Glomerular visceral epithelial cell (primary cell): ENCODE data around the gene XAF1.
"Not testable (repeated sequence)": the region's sequence is repeated elsewhere in the genome, so short reads cannot be mapped to it uniquely, and the experiment has no call there.

Source experiments
- DNase-seq: peaks from one replicate; pipeline ENCODE4 v3.0.0-alpha.2; 2016; ENCODE audit errors: extremely low spot score

The XAF1 gene

DNA sequence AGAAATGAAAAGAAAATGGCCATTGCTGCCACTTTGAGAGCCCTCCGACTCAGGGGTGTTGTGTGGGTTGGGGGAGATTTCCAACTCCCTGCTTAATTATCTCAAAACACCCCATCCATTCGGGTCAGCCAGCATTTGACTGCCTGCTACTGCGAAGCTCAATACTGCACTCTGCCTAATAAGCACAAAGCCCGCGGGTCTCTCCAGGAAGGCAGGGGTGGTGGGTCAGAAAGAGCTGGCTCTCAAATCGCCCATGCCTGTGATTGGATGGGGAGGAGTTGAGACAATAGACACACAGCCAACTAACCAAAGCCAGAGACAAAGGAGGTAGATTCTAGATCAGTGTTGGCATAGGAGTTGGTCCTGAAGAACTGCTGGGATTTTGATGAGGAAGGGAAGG is 2.3 kb upstream of the XAF1 start:
- peak; percentile 37 for DNase-seq

- no peak for DNase-seq
Observed at GRCh38 chr17:6755281-6755680, 565 bp upstream of the XAF1 start.

DNA sequence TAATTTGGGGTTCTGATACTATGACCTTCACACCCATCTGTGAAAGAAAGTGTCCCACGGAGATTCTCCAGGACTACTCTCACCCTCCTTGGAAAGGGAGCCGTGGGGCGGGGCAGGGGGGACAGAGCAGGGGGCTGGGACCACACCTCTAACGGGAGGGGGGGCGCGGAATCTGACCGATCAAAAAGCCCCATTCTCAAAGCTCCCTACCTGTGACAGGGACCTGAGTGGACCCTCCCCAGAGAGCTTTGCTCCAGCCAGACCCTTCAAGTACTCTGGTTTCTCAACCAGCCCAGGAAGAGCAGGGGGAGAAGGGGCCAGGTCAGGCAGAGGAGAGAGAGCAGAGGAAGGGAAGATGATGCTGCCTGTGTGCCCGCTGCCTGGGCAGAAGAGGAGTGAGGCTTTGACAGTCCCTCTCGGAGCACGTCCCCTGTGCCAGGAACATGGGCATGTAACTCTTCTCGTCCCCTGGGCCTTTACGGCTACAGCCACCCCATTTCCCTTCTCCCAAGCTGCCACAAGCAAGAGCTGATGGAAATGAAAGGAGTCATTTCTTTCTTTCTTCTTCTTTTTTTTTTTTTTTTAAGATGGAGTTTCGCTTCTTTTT is 682 bp downstream of the XAF1 start:
- no peak for DNase-seq

- no peak for DNase-seq
Observed at GRCh38 chr17:6757747-6758146, 1.9 kb downstream of the XAF1 start.

DNA sequence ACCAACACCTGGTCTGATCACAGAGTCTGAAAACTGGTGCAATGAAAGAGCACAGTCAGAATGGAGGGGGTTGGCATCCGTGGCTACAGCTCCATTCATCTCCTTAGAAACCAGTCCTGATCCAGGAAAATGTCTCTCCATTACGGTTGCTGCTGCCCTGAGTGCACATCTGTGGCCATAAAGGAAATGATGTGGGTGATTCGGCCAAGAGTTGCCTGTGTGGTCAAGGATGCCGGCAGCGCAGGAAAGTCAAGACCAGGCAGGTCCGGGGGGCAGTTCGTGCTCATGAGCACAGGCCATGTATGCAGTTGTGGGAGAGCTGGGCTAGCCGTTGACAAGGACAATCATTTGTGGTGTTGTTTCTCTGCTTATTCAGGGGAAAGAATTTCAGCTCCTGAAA is 5.9 kb downstream of the XAF1 start:
- no peak for DNase-seq

- no peak for DNase-seq
Observed at GRCh38 chr17:6768447-6768846, 12.6 kb downstream of the XAF1 start.

- no peak for DNase-seq
Observed at GRCh38 chr17:6772016-6772415, 16.2 kb downstream of the XAF1 start.

- DNase-seq = not testable (repeated sequence)
Observed at GRCh38 chr17:6774906-6775305, 19.1 kb downstream of the XAF1 start.

- DNase-seq = no peak
Observed at GRCh38 chr17:6775871-6776405, 20.1 kb downstream of the XAF1 start, which contains the start of gene FBXO39. Gene FBXO39 (plus strand): TSS chr17:6776215. CDS start chr17:6779869, 3,654 bp downstream.

- DNase-seq = peak; percentile 41
Observed at GRCh38 chr17:6779411-6779810, 23.6 kb downstream of the XAF1 start.

GRCh38 chr17:6780001-6780400 is 24.2 kb downstream of the XAF1 start:
- DNase-seq = peak; percentile 23

DNA sequence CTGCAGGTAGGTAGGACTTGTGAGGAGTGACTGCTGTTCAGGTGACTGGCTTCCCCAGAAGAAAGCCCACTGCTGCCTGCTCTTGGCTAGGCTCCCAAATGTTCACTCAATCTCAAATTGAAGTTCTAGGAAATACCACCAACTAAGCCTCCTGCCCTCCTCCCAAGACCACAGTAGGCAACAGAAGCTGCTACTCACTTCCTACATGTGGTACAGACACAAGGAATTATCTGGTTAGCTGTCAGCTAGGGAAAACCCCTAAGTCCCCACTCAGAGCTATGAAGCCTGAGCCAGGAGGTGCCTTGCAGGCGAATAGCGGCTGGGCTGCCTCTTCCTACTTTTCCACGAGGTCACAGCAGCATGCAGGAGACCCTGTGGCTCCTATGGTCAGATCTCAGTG is 25.0 kb downstream of the XAF1 start:
- DNase-seq = peak; percentile 72

DNA sequence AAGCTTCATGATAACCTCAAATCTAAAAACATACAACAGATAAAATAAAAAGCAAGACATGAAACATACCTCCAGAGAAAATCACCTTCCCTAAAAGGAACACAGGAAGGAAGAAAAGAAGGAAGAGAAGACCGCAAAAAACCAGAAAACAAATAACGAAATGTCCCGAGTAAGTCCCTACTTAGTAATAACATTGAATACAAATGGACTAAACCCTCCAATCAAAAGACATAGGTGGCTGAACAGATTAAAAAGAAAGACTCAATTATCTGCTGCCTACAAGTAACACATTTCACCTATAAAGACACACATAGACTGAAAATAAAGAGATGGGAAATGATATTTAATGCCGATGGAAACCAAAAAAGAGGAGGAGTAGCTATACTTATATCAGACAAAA is 26.4 kb downstream of the XAF1 start:
- DNase-seq = no peak

DNA sequence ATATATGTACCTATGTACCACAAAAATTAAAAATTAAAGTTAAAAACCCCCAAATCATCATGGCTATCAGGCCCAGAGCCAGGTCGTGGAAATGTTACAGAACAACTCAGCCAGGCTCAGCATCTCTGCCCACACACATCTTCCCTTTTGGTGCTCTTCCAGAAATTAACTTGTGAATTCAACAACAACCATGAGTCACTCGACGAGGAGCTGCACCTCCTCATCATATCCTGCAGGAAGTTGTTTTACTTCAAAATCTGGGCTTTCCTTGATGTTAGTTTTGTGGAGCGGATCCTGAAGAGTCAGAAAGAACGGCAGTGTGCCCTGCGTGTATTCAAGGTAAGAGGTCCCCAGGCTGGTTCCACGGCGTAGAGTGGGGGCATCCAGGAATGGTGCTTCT is 30.8 kb downstream of the XAF1 start:
- DNase-seq = peak; percentile 61

GRCh38 chr17:6787081-6787693 is 31.3 kb downstream of the XAF1 start:
- DNase-seq = no peak

- no peak for DNase-seq
Observed at GRCh38 chr17:6789146-6789545, 33.3 kb downstream of the XAF1 start.

DNA sequence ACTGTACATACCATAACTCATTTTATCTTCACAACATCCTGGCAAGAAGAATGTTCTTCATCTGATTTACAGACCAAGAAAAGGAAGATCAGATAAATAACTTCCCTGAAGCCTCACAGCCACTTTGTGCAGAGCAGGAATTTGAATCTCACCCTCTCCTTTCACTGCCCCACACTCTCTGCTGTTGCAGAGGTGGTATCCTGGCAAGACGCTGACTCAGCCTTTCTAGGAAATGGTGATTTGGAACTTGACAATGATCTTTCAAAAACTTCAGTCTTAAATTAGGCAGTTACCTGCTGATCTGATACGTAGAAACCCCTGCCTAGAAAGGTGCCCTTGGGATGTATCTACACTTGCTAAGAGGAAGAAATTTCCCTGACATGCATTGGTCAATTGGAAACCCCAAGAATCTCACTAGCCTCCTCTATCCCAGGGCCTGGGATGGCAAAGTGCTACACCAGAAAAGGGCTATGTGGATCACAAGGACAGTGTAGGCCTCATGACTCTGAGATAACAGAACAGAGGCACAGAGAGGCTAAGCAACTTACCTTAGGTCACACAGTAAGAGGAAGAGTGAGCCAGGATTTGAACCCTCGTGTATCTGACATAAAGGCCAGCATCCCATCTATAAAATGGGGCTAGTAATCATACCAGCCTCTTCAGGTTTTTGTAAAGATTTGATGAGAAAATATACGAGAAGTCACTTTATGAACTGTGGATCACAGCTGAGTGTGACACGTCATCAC is 38.1 kb downstream of the XAF1 start:
- DNase-seq = no peak

GRCh38 chr17:6796017-6796886 is 40.4 kb downstream of the XAF1 start:
- no peak for DNase-seq

GRCh38 chr17:6796887-6797490 is 41.1 kb downstream of the XAF1 start:
- peak; percentile 64 for DNase-seq

DNA sequence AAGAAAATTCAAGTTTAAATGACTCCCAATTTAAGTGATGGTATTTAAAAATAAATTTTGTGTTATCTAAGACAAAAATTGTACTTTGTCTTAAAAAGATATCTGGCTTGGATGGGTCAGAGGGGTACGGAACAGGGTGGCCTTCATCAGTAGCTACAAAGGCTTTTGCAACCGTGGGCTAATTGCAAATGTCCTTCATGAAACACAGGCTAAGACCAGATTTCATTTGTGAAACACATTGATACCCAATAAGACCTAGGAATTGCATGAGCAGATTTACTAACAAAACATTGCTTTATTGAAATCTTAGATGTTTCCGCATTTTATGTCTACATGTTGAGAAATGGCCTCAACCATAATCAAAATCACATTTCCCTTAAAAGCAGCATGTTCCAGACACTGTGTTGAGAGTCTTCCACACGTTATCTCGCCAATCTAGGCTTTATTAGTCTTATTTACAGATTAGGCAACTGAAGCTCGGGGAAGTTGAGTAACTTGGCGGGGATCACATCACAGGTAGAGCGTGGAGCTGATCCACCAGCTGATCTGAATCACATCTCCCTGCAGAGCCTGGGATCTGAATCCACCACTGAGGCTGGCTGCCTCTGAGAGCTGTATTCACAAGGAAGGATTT is 42.0 kb downstream of the XAF1 start:
- no peak for DNase-seq

DNA sequence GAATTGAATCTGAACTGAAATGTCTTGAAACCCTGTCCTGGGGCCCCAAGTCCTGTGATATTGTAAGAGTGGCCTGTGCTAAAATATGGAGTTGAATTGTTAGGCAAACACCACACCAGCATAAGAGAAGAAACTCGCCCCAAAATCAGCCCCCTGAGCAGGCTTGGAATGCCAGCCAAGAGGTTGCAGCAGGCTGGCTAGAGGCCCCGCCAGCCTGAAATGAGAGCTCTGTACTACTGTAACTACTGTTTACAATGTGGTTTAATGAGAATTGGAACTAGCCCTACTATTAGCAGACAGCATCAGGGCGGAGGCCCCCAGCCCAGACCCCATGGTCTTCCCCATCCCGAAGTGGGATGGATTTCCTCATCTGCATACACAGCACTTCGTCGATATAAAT is 43.9 kb downstream of the XAF1 start:
- no peak for DNase-seq
